Hematopoietic multipotent progenitor cell treated with erythropoietin and hydrocortisone succinate and interleukin-3 and kit ligand, for 6 days (in vitro differentiated cells): ENCODE results near the gene ZBTB7B.
A peak's percentile ranks its signal among the peaks of the same experiment; 100 is the strongest.

Source experiments
- DNase-seq: peaks from one replicate; pipeline ENCODE4 v3.0.0-alpha.2; 2015

The ZBTB7B gene

DNA sequence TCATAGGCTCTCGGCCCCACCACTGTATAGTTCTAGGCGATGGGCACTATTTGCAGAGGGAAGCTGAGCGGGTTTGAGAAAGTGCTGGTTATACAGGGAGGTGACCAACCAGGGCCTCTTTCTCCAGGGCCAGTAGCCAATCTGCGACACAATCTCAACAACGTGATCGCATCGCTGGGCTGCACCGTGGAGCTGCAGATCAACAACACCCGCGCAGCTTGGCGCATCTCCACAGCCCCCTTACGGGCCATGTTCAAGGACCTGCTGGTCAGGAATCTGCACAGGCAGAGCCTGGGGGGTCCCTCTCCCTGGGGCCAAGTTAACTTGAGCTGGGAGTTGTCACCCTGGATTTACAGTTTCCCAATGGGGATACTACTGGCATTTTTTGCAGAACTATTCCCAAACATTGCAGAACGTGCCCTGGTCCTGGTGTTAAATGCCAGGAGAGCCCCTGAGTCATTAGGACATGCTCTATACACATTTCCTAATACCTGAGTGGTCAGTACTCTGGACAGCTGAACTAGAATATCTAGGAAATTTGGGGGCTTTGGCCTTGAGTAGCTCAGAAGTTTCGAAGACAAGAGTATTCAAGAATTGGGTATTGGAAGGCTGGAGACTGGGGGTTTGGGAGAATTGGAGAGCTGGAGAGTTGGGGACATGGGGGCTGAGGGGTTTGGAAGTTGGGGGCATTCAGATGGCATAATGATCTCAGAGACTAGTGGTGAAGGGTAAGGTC, 37.9 kb downstream of the ZBTB7B start:
- DNase-seq = no peak

DNA sequence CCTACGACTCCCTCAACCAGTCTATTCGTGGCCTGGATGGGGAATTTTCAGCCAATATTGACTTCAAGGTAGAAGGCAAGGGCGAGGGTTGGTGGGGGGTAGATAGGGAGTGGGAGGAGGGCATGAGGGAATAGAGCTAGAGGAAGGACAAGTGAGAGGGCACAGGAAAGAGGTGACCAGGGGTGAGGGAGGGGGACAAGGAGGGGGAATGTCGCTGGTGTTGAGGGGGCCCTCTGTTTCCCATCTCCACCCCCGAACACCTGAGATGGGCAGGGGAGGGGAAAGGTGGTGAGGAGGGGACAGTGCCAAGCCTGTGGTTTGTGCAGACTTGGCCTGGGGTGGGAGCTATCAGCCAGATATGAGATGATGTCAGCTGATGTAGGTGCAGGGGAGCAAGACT, 40.2 kb downstream of the ZBTB7B start:
- DNase-seq = no peak

DNA sequence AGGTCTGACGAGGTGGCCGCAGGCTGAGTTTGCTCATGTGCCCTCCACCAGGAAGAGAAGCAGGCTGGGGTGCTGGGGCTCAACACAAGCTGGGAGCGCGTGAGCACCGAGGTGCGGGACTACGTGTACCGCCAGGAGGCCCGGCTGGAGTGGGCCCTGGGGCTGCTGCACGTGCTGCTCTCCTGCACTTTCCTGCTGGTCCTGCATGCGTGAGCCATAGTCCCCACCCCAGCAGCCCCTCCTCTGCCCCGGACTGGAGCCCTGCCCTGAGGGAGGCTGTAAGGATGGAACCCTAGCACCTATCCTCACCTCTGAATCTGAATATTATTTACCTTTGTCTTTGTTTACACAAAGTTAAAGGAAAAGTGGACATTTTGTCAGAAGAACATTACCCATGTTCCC, 40.7 kb downstream of the ZBTB7B start:
- DNase-seq = no peak

DNA sequence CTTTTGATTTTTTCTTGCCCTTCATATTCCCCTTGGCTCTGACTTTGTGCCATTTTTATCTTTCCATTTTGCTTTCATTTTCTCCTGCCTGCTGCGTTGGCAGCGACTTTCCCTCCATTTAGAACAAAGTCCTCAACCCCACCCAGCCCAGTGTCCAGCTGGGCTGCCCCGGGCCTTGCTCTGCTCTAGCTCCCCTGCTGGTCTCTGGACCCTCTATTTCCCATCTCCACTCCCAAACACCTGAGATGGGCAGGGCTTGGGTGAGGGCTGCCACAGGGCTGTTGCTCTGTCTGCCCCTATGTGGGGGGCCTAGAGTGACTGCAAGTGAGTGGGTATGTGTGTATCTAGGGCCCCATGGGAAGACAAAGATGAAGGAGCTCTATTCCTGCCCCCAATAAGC, 41.2 kb downstream of the ZBTB7B start:
- DNase-seq = no peak

DNA sequence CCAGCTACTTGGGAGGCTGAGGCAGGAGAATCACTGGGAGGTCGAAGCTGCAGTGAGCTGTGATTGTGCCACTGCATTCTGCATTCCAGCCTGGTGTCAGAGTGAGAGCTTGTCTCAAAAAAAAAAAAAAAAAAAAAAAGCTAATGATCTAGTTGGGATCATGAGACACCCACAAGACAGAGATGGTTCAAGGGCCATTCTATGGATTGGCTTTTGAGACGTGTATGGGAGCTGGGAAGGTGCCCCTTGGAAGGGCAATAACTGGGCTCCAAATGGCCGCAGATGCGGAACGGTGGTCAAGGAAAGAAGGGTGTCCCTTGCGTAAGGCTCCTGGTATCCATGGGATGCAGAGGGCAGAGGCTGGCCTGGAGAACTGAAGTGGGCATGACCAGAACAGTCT, 41.8 kb downstream of the ZBTB7B start:
- DNase-seq = no peak

DNA sequence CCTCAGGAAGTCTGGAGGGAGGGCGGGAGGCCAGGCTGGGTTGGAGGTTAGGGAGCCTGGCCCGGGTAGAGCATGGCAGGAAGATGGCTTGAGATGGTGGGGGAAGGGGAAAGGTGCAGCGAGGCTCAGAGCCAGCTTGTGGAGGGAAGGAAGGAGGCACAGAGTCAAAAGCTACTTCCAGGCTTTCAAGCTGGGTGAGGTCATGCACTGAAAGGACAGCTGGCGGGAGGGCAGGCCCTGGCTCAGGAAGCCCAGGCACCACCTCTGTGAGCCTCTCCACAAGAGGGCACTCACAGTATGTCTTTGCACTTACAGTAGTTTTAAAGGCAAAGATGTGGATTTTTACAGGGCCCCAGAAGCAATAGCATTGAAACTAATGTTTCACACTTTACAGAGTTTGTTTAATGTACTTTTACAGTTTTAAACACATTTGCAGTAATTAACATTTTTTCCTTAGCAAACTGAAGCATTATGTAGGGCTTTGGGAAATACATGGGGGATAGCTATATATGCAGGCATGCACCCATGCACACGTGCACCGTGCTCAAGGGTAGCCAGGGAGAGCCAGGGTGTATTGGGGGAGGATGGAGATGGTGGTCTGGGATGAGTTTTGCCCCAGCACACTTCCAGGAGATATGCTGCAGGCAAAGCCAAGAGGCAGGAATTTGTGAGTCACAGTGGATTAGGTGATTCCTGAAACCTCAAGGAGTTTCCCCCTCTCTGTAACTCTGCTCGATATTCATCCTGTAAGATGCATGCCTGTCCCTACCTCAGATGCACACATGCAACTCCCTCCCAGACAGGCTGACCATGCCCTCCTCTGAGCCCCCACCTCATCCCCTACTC, 42.4 kb downstream of the ZBTB7B start:
- DNase-seq = peak; percentile 92

DNA sequence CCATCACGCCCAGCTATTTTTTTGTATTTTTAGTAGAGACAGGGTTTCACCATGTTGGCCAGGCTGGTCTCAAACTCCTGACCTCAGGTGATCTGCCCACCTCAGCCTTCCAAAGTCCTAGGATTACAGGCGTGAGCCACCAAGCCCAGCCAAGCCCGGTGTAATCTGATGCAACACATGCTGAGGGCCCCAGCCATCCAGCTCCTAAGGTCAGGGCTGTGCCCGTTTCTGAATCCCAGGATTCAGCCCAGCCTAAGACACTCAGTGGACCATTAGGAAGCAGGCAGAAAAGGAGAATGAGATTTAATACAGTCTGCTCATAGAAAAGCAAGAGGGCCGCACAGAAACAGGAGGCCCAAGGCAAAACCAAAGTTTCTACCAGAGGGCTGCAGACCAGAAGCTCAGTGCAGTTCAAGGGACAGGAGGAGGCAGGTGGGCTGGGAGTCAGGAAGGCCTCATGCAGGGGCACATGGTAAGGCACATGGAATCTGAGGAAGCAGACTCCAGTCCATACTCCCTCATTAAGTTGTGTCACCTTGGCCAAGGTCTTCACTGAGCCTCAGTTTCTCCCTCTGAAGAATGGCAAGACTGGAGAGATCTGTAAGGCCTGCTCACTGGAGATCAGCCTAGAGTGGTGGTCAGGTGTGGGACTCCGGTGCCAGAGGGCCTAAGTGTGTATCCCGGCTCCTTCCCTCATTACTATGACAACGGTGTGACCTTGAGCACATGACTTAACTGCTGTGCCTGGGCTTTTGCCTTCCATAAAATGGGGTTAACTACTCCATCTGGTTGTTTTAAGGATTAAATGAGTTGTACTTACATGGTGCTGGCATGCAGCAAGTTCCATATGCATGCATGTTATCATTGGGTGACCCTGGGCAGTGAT, 46.1 kb downstream of the ZBTB7B start:
- DNase-seq = no peak

DNA sequence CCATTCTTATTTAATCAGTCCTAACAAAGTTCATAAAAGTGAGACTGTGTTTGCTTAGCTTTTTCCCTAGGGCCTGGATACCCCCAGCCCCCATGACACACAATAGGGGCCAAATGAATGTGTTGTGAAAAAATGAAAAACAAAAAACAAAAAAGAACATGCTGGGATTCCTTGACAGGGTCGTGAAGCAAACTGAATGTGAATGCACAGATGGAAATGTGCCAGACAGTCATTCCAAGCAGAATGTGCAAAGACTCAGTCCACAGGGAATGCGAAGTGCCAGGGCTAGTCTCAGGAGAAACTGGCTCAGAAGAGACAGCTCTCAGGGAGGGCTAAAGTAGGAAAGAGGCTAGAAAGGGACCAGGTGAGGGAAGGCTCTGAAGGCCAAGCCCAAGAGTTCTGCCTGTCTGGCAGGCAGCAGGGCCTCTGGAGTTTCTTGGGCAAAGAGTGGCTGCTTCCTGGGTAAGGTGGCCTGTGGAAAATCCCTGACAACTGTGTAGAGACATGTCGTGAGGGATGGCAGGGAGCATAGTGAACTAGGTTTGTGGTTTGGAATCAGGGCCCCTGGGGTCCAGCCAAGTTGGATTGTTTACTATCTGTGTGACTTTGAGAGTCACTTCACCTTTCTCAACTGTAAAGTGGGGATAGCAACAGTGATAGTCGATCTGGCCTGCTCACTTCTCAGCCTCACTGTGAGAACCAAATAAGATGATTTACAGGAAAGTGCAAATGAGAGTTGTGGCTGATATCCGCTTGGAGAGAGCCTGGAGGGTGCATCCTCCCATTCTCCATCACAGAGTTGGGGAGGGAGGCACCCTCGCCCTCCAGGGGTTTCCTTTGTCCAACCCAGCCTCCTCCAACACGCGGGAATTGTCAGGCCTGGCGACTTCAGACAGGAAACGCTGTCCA, 47.3 kb downstream of the ZBTB7B start:
- DNase-seq = no peak

DNA sequence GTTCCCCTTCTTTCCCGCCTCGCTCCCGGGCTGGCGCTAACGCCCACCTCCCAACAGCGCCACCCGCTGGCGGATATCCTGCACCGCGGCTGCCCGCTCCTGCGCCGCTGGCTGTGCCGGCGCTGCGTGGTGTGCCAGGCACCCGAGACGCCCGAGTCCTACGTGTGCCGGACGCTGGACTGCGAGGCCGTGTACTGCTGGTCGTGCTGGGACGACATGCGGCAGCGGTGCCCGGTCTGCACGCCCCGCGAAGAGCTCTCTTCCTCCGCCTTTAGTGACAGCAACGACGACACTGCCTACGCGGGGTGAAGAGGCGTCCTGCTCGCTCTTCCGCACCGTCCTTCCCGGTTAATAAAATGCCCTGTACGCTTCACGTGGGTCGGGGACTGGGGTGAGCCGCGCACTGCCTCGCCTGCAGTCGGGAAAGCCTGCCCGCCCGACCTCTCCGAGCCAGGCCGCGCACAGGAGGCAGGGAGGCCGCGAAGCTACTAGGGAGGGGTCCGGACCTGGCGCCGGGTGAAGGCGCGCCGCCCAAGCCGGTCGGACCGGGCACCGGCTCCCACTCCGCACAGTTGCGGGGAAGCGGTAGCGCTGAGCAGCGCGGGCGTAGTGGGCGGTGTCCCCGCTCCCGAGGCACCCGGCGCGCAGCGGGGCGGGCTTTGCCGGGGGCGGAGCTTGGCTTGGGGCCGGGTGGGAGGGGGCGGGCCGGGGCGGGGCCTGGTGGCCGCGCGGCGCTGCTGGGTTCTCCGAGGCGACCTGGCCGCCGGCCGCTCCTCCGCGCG, 48.1 kb downstream of the ZBTB7B start, which contains the start of gene ADAM15:
ADAM15 (plus strand) TSS at position 757 of the 782 bp plus-strand sequence. CDS start 71 bp downstream, outside the sequence.
- DNase-seq = peak; percentile 86

DNA sequence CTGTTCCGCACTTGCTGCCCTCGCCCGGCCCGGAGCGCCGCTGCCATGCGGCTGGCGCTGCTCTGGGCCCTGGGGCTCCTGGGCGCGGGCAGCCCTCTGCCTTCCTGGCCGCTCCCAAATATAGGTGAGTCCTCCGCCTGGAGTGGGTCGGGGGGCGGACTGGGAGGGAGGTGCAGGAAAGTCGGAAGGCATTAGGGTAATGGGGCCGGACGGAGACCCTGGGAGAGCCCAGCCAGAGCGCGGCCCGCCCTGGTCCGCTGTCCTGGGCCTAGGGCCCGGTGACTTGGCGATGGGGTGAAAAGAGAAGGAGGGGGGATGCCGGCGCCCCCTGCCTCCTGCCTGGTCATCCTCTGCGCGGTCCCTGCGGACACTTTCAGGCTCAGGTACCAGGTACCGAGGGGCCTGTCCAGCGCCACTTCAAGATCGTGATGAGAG, 48.8 kb downstream of the ZBTB7B start:
- no peak for DNase-seq

GRCh38 chr1:155051777-155052398, 49.3 kb downstream of the ZBTB7B start:
- peak; percentile 83 for DNase-seq

DNA sequence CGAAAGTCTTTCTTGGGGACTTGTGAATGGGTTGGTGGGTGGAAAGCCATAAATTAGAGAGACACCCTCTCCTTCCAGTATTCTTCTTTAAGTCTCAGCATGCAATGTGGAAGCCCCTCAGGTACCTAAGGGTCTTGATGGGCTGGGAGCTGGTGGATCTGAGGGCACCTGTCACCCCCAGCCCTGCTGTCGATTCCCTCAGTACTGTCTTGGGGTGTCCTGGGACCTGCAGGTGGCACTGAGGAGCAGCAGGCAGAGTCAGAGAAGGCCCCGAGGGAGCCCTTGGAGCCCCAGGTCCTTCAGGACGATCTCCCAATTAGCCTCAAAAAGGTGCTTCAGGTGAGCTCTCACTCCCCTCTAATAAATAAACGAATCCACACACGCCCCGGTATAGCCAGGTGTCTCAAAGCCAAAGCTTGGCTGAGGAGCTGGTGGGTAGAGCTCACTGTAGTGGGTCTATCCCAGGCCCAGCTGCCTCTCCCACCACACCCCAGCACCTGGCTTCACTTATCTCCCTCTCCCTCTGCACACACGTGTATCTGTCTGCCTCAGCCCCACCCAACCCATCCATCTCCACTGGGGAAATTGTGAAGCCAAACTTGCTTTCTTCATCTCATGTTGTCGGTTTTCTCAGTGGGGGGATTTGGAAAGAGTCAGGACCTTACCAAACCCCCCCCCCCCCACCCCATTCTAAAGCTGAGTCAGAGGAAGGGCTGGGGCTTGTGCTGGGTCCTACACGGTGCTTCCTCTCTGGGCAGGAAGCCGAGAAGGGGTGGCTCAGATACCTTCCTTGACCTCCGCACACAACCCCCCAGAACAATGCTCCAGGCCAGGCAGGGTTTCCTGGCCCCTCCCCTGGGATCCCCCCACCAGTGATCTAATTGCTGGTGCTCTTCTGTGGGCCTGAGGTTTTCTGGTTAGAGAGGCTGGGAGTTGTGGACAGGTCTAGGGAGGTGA, 50.1 kb downstream of the ZBTB7B start:
- peak; percentile 73 for DNase-seq

- DNase-seq = no peak
These were observed 51.0 kb downstream of the ZBTB7B start for GRCh38 chr1:155053531-155054105.

DNA sequence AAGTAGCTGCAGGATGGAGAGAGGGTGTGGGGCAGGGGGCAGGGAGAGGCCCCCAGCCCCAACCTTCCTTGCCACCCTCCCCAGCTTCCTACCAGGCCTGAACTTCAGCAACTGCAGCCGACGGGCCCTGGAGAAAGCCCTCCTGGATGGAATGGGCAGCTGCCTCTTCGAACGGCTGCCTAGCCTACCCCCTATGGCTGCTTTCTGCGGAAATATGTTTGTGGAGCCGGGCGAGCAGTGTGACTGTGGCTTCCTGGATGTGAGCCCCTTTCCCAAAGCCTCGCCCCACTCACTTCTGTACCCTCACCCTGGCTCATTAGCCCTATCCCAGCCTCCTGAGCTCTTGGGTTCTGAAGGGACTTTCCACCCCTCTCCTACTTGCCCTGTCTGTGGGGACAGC, 54.5 kb downstream of the ZBTB7B start:
- DNase-seq = no peak

DNA sequence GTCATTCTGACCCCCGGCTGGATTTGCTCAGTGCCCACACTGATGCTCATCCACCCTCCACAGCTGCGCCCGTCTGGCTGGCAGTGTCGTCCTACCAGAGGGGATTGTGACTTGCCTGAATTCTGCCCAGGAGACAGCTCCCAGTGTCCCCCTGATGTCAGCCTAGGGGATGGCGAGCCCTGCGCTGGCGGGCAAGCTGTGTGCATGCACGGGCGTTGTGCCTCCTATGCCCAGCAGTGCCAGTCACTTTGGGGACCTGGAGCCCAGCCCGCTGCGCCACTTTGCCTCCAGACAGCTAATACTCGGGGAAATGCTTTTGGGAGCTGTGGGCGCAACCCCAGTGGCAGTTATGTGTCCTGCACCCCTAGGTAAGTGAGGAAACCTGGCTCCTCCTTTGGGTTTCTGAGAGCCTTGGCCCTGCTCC, 55.2 kb downstream of the ZBTB7B start:
- no peak for DNase-seq

DNA sequence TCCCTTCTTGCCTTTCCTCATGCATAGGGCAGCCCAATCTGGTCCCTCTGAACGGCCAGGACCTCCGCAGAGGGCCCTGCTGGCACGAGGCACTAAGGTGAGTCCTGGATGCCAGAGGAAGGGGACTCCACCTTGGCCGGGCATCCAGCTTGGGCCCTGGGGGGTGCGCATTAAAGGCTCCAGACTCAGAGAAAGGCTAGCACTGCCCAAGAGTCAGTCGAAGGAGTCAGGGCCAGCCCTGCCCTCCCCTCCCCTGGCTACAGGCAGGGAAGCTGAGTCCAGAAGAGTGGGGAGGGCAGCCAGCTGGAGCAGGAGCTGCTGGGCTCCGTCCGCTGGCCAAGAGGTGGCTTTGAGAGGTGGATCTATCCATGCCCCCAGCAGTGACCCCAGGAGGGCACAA, 58.1 kb downstream of the ZBTB7B start:
- DNase-seq = no peak

DNA sequence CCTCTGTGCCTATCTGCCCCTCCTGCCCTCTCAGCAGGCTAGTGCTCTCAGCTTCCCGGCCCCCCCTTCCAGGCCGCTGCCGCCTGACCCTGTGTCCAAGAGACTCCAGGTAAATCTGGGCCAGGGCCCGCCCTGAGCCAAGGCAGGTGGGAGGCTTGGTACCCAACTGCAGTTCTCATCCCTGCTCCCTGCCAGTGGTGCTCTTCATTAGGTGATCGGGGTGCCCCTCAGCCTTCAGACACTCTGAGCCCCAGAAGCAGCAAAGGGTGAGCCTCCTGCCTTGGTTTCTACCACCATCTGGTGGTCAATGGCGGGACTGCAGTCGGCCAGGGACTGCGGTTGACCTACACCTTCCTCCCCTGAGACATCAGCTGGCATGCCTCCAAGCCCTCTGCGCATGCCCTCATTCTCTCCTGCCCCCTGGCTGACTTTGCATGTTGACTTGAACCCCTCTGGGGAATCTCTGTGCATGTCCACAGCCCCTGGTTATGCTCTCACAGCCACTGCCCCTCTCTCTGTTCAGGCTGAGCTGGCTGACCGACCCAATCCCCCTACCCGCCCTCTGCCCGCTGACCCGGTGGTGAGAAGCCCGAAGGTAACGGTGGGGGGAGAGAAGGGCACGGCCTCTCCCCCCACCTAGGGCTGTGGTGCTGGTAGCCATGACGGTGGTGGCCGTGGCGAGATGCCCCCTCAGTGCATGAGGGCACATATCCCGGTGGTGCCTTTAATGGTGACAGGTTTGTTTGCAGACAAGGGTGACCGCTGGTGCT, 59.0 kb downstream of the ZBTB7B start:
- DNase-seq = peak; percentile 94

GRCh38 chr1:155062151-155062686, 59.6 kb downstream of the ZBTB7B start:
- no peak for DNase-seq
